K562 (cell line): ENCODE measurements around the gene FOXN3. TPM values are rescaled to one million over a fixed set of nuclear protein-coding genes. Genes with fewer than 3 reads are reported as not detected.

Experiments
- ATAC-seq: fragments of 200-7000 bp; cut with Tn5 transposase; 3 replicates; pipeline ENCODE4 v1.9.1; 2020; ENCODE audit warnings: moderate library complexity
- BruUV-seq: library from RNA; stranded (reverse); fragments of 400-500 nt; replicated peaks from 2 replicates; lab custom pipeline; 2021; lab: Mats Ljungman, UMichigan
- CTCF ChIA-PET: fragments of 300-600 bp; formaldehyde crosslinking; extraction: SDS; loops from one replicate; lab custom pipeline; 2021; ENCODE audit warnings: low intra/inter-chr PET ratio; lab: Yijun Ruan, JAX
- POLR2A ChIA-PET: fragments of 300-600, 350-650 bp; sonication (Branson Sonifier 250); formaldehyde crosslinking; extraction: SDS; loops from one replicate; lab custom pipeline; 2021; ENCODE audit warnings: antibody characterized with exemption, inconsistent platforms; lab: Yijun Ruan, JAX
- DNase-seq, 4 experiments: peaks; one replicate each; pipeline versions ENCODE4 v3.0.0 to v3.0.0-alpha.2; 2011 to 2018; ENCODE audit warnings: low spot score in 3 of 4, mixed read lengths in 3 of 4; ENCODE audit errors: extremely low read depth in 1 of 4
- FAIRE-seq: peaks from 2 replicates; lab custom pipeline; 2011; peaks lifted over from hg19 to GRCh38; lab: Jason Lieb, UNC
- H2AFZ ChIP-seq: 2 replicates; pipeline ENCODE4 v1.6.0; 2011; ENCODE audit warnings: low read depth, low read length, control low read depth, inconsistent platforms
- H3K27ac ChIP-seq: fragments of 200-600 bp; 3 replicates; pipeline ENCODE4 v1.8.0; 2011; ENCODE audit warnings: low read depth, mild to moderate bottlenecking, control low read depth, inconsistent platforms, low read length, moderate library complexity, mixed read lengths; ENCODE audit errors: extremely low read depth
- H3K27me3 ChIP-seq, 2 experiments: fragments of 300-600 bp in 1 of 2; 2 replicates in 1 of 2; 3 replicates in 1 of 2; pipeline versions ENCODE4 v1.6.0 to v1.8.0; 2011; ENCODE audit warnings: inconsistent platforms in 2 of 2, low read length in 2 of 2, mild to moderate bottlenecking in 1 of 2, mixed read lengths in 1 of 2, moderate library complexity in 1 of 2; ENCODE audit not compliant: control insufficient read depth in 2 of 2, insufficient read depth in 2 of 2
- H3K36me3 ChIP-seq: fragments of 300-600 bp; 3 replicates; pipeline ENCODE4 v1.8.0; 2011; ENCODE audit warnings: mild to moderate bottlenecking, low read length, inconsistent platforms; ENCODE audit not compliant: control insufficient read depth, insufficient read depth
- H3K4me1 ChIP-seq, 2 experiments: fragments of 200-600 bp in 1 of 2; replicated peaks in 1 of 2; 2 replicates in 1 of 2; 3 replicates in 1 of 2; pipeline versions ENCODE4 v1.5.1 to v1.8.0; 2011; ENCODE audit warnings: inconsistent platforms in 2 of 2, low read length in 2 of 2, mild to moderate bottlenecking in 1 of 2, mixed read lengths in 1 of 2, moderate library complexity in 1 of 2; ENCODE audit not compliant: control insufficient read depth in 2 of 2, insufficient read depth in 2 of 2
- H3K4me2 ChIP-seq: 2 replicates; pipeline ENCODE4 v1.6.1; 2011; ENCODE audit warnings: low read length, control low read depth, inconsistent platforms, mixed read lengths; ENCODE audit not compliant: insufficient read depth
- H3K4me3 ChIP-seq: fragments of 200-600 bp; sonication (generic), shearing (Covaris generic); 2 replicates; pipeline ENCODE4 v1.5.1; 2016; ENCODE audit warnings: control low read depth, inconsistent platforms
- H3K79me2 ChIP-seq: fragments of 200-600 bp; 3 replicates; pipeline ENCODE4 v1.8.0; 2011; ENCODE audit warnings: low read length, inconsistent platforms; ENCODE audit not compliant: control insufficient read depth, insufficient read depth
- H3K9ac ChIP-seq, 2 experiments: 2 replicates each; pipeline versions ENCODE4 v1.6.0 to v1.6.1; 2011; ENCODE audit warnings: low read depth in 2 of 2, low read length in 2 of 2, control low read depth in 1 of 2, inconsistent platforms in 1 of 2, mild to moderate bottlenecking in 1 of 2, mixed read lengths in 1 of 2; ENCODE audit not compliant: insufficient read depth in 1 of 2
- H3K9me1 ChIP-seq: one replicate; pipeline ENCODE4 v1.6.0; 2011; ENCODE audit warnings: inconsistent platforms, mild to moderate bottlenecking, low read length, moderate library complexity; ENCODE audit not compliant: control insufficient read depth, insufficient read depth
- H3K9me3 ChIP-seq: replicated peaks from 2 replicates; pipeline ENCODE4 v1.5.1; 2011; ENCODE audit warnings: low read depth, low read length, inconsistent platforms; ENCODE audit not compliant: control insufficient read depth, insufficient read depth
- H4K20me1 ChIP-seq: replicated peaks from 2 replicates; pipeline ENCODE4 v1.6.1; 2011; ENCODE audit warnings: low read length, inconsistent platforms, mixed read lengths; ENCODE audit not compliant: control insufficient read depth, insufficient read depth
- BCOR ChIP-seq: fragments of 450-650 bp; IDR thresholded peaks from 2 replicates; pipeline ENCODE4 v1.6.1; 2016
- BRD9 ChIP-seq: fragments of 450-650 bp; IDR thresholded peaks from 2 replicates; pipeline ENCODE4 v1.6.1; 2018; ENCODE audit warnings: low read depth; ENCODE audit not compliant: partially characterized antibody
- CAMTA2 ChIP-seq: fragments of 250-450 bp; sonication (Bioruptor Pico); conservative IDR thresholded peaks from 2 replicates; pipeline ENCODE4 v1.5.1; 2022
- CEBPB ChIP-seq: fragments of 450-650 bp; IDR thresholded peaks from 2 replicates; pipeline ENCODE4 v1.6.1; 2016; ENCODE audit warnings: missing genetic modification characterization, missing compliant biosample characterization
- HMG20B ChIP-seq: fragments of 250-450 bp; sonication (Bioruptor Pico); IDR thresholded peaks from 2 replicates; pipeline ENCODE4 v1.5.0; 2021; ENCODE audit warnings: mild to moderate bottlenecking
- NCOA6 ChIP-seq: fragments of 450-650 bp; IDR thresholded peaks from 2 replicates; pipeline ENCODE4 v1.6.1; 2017; ENCODE audit warnings: mild to moderate bottlenecking
- NONO ChIP-seq, 2 experiments: fragments of 200-400 bp in 1 of 2; fragments of 450-650 bp in 1 of 2; formaldehyde crosslinking in 1 of 2; IDR thresholded peaks; 2 replicates each; pipeline ENCODE4 v1.6.1; 2017; ENCODE audit warnings: low read depth in 2 of 2, mild to moderate bottlenecking in 2 of 2, moderate library complexity in 2 of 2, low read length in 1 of 2
- RNF2 ChIP-seq: sonication (generic); IDR thresholded peaks from 2 replicates; pipeline ENCODE4 v1.6.1; 2016
- SMARCA5 ChIP-seq: fragments of 450-650 bp; IDR thresholded peaks from 2 replicates; pipeline ENCODE4 v1.6.1; 2016
- ZFP1 ChIP-seq: fragments of 450-650 bp; formaldehyde crosslinking; IDR thresholded peaks from 2 replicates; pipeline ENCODE4 v1.4.0; 2020; ENCODE audit warnings: mild to moderate bottlenecking, mixed read lengths
- ZFP30 ChIP-seq: fragments of 250-450 bp; sonication (Bioruptor Pico); IDR thresholded peaks from 2 replicates; pipeline ENCODE4 v1.8.0; 2022; ENCODE audit warnings: moderate library complexity, mild to moderate bottlenecking, inconsistent platforms, borderline replicate concordance
- ZNF408 ChIP-seq: fragments of 250-450 bp; sonication (Bioruptor Pico); IDR thresholded peaks from 2 replicates; pipeline ENCODE4 v1.4.0; 2020; ENCODE audit warnings: low read depth, mild to moderate bottlenecking, moderate library complexity
- WGBS: fragments of 100-300 bp; shearing (Covaris generic); methylation state at CpG from one replicate; pipeline ENCODE4 v1.1.6; 2016; ENCODE audit warnings: low coverage, mixed read lengths; ENCODE audit not compliant: insufficient coverage; ENCODE audit errors: missing lambda C conversion rate; 5-methylcytosine and 5-hydroxymethylcytosine counted together
- in situ Hi-C: fragments of 300-500 bp; cut with MboI; formaldehyde crosslinking; loops from 4 replicates; pipeline ENCODE4 v1.15.0; 2018; ENCODE audit warnings: inconsistent platforms, mixed read lengths
- intact Hi-C: fragments of 100-400 bp; cut with micrococcal nuclease; formaldehyde crosslinking; loops from 2 replicates; pipeline ENCODE4 v1.14.2; 2022
- polyA plus RNA-seq, 8 experiments: library from polyadenylated mRNA; depleted of rRNA in 4 of 8; stranded (reverse) in 5 of 8; unstranded in 3 of 8; fragments of >200 nt; fragmentation: Nextera tagmentation in 2 of 8; fragmentation: Illumina TruSeq in 1 of 8; extraction: Ambion mirVana in 2 of 8; extraction: Trizol in 1 of 8; gene quantifications; 2 replicates each; pipeline versions ENCODE4 v1.2.1 to v1.2.3, GENCODE V29; 2011 to 2014; ENCODE audit warnings: inconsistent platforms in 1 of 8, missing spikeins in 1 of 8
- total RNA-seq, 7 experiments: library from RNA; depleted of rRNA in 6 of 7; stranded (reverse); fragments of >200 nt in 6 of 7; fragmentation: Illumina TruSeq in 2 of 7; extraction: Trizol in 2 of 7; gene quantifications; 2 replicates each; pipeline versions ENCODE4 v1.2.1 to v1.2.3, GENCODE V29; 2011 to 2021; ENCODE audit warnings: low replicate concordance in 1 of 7
- TF ChIP-seq, protein P1 (sequence below): IDR thresholded peaks from 2 replicates; pipeline ENCODE4 v1.6.1; 2016; ENCODE audit warnings: missing genetic modification characterization, missing compliant biosample characterization
- TF ChIP-seq, protein P2 (sequence below): fragments of 450-650 bp; formaldehyde crosslinking; conservative IDR thresholded peaks from 2 replicates; pipeline ENCODE4 v1.4.0; 2022; ENCODE audit warnings: mild to moderate bottlenecking, missing genetic modification characterization
- TF ChIP-seq, protein P3 (sequence below): fragments of 250-450 bp; sonication (Bioruptor Pico); IDR thresholded peaks from 2 replicates; pipeline ENCODE4 v1.5.0; 2021
- TF ChIP-seq, protein P4 (sequence below): fragments of 250-450 bp; sonication (Bioruptor Pico); IDR thresholded peaks from 2 replicates; pipeline ENCODE4 v1.8.0; 2022; ENCODE audit warnings: inconsistent platforms

FOXN3 gene
- total and polyA plus RNA-seq, 9 of the 15 experiments (the other 6 are each of a cell fraction or from before 2014, with no cell fraction given) = 0.07 to 1.3 (median 0.40) TPM

DNA sequence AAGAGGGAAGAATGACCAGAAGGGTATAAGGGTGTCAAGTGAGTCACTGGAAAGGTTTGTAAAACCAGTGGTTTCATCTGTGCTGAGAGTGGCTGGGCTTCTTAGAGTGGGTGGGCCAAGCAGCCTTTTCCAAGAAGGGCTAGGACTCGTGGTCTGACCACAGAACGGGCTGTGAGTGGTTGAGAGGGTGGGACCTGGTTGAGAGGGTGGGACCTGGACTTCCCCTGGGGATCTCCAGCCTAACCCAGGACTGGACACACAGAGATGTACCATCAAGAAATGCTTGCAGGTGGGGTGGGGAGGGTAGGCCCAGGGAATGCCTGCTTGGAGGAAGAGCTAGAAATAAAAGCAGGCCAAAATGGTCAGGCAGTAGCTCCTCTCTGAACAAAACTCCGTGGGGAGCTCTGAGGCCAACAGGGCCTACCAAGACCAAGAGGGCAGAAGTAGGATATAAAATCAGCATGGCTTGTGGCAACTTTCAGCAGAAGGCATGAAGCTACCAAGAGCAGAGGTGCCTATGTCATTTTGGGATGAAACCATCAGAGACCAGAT, 140.5 kb downstream of the FOXN3 start (continued):
- TF ChIP-seq NONO (IDR thresholded peaks at IDR 0.05; ENCODE audit: low read depth in 2 of 2, low read length in 1 of 2) = no peak

DNA sequence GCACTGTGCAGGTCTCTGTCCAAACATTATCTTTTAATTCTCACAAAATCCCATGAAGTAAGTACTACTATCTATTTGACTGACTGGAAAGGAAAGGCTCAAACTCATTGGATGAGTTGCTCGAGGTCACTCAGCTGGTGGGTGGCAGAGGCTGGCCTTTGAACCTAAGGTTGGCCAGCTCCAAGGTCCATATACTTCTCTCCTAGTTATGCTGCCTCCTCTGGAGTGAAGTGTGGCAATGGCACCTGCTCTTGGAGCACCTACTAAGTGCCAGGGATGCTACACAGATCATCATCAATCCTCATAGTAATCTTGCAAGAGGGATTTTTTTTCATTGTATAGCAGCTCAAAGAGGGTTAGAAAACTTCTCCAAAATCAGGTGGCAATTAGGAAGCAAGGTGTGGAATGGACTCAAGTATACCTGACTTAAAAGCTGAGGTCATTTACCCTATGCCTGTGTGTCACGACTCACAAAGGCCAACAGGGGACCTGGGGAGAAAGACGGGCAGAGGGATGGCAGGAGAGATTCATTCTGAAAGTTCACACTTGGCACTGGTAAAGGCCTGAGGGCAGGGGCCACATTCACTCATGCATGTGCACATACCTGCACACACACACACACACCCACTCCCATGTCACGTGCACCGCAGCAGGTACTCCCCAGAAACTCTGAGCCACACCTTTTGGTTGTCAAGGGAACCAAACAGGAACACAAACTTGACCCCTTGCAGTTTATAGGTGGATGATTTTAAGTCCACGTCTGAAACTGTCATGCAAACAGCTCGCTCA, 146.4 kb downstream of the FOXN3 start:
- Histone ChIP-seq H3K79me2 (no peaks in the 10 kb centered on the region), H3K27me3 (peaks cover 0 to 4% of the 10 kb centered on the region in 2 experiments; a peak in 2 of 5 replicates), H3K4me2 (no peak overlapping the region), H3K9ac (no peak overlapping the region), H2AFZ (no peak overlapping the region), H4K20me1 (no peaks in the 10 kb centered on the region), H3K9me1 (no peaks in the 10 kb centered on the region), H3K27ac (no peak overlapping the region), H3K36me3 (no peaks in the 10 kb centered on the region), H3K9me3 (no peaks in the 10 kb centered on the region), H3K4me1 (no peaks in the 10 kb centered on the region), H3K4me3 (no peak overlapping the region)
- ChIA-PET CTCF (no interaction called here), POLR2A (no interaction called here)
- FAIRE-seq = no peak
- in situ Hi-C loops (no loop called here), intact Hi-C loops (no loop called here)
- no peak for DNase-seq
- BruUV-seq = no TSS peak
- no peak for ATAC-seq
- 2% methylated on average over 6 of the region's 7 CpGs for whole genome bisulfite sequencing
- TF ChIP-seq CEBPB (tag) (no peak), BCOR (no peak), CAMTA2 (CRISPR knock-in tag) (no peak), HMG20B (CRISPR knock-in tag) (no peak), NCOA6 (no peak), ZFP30 (no peak), RNF2 (no peak), SMARCA5 (no peak), ZNF408 (CRISPR knock-in tag) (no peak), BRD9 (no peak), ZFP1 (CRISPR knock-in tag) (no peak)
- TF ChIP-seq, protein P1, sequence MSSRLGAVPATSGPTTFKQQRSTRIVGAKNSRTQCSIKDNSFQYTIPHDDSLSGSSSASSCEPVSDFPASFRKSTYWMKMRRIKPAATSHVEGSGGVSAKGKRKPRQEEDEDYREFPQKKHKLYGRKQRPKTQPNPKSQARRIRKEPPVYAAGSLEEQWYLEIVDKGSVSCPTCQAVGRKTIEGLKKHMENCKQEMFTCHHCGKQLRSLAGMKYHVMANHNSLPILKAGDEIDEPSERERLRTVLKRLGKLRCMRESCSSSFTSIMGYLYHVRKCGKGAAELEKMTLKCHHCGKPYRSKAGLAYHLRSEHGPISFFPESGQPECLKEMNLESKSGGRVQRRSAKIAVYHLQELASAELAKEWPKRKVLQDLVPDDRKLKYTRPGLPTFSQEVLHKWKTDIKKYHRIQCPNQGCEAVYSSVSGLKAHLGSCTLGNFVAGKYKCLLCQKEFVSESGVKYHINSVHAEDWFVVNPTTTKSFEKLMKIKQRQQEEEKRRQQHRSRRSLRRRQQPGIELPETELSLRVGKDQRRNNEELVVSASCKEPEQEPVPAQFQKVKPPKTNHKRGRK (tag) = no peak
- TF ChIP-seq, protein P2, sequence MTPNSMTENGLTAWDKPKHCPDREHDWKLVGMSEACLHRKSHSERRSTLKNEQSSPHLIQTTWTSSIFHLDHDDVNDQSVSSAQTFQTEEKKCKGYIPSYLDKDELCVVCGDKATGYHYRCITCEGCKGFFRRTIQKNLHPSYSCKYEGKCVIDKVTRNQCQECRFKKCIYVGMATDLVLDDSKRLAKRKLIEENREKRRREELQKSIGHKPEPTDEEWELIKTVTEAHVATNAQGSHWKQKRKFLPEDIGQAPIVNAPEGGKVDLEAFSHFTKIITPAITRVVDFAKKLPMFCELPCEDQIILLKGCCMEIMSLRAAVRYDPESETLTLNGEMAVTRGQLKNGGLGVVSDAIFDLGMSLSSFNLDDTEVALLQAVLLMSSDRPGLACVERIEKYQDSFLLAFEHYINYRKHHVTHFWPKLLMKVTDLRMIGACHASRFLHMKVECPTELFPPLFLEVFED (CRISPR knock-in tag) = no peak
- TF ChIP-seq, protein P3, sequence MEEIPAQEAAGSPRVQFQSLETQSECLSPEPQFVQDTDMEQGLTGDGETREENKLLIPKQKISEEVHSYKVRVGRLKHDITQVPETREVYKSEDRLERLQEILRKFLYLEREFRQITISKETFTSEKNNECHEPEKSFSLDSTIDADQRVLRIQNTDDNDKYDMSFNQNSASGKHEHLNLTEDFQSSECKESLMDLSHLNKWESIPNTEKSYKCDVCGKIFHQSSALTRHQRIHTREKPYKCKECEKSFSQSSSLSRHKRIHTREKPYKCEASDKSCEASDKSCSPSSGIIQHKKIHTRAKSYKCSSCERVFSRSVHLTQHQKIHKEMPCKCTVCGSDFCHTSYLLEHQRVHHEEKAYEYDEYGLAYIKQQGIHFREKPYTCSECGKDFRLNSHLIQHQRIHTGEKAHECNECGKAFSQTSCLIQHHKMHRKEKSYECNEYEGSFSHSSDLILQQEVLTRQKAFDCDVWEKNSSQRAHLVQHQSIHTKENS = no peak
- TF ChIP-seq, protein P4, sequence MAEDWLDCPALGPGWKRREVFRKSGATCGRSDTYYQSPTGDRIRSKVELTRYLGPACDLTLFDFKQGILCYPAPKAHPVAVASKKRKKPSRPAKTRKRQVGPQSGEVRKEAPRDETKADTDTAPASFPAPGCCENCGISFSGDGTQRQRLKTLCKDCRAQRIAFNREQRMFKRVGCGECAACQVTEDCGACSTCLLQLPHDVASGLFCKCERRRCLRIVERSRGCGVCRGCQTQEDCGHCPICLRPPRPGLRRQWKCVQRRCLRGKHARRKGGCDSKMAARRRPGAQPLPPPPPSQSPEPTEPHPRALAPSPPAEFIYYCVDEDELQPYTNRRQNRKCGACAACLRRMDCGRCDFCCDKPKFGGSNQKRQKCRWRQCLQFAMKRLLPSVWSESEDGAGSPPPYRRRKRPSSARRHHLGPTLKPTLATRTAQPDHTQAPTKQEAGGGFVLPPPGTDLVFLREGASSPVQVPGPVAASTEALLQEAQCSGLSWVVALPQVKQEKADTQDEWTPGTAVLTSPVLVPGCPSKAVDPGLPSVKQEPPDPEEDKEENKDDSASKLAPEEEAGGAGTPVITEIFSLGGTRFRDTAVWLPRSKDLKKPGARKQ (CRISPR knock-in tag) = no peak
